ENCODE measurements around the gene ATOSB.
A peak's percentile ranks its signal among the peaks of the same experiment; 100 is the strongest.

The ATOSB gene, protein sequence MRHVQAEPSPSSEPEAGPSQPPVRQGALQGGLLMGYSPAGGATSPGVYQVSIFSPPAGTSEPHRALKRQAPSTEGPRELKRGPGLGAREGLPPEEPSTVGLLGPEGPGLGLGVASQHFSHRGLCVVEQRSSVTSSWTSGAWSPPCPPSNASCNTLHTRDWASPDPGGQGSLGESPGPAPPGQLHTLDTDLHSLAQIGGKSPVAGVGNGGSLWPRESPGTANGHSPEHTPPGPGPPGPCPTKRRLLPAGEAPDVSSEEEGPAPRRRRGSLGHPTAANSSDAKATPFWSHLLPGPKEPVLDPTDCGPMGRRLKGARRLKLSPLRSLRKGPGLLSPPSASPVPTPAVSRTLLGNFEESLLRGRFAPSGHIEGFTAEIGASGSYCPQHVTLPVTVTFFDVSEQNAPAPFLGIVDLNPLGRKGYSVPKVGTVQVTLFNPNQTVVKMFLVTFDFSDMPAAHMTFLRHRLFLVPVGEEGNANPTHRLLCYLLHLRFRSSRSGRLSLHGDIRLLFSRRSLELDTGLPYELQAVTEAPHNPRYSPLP

DNA sequence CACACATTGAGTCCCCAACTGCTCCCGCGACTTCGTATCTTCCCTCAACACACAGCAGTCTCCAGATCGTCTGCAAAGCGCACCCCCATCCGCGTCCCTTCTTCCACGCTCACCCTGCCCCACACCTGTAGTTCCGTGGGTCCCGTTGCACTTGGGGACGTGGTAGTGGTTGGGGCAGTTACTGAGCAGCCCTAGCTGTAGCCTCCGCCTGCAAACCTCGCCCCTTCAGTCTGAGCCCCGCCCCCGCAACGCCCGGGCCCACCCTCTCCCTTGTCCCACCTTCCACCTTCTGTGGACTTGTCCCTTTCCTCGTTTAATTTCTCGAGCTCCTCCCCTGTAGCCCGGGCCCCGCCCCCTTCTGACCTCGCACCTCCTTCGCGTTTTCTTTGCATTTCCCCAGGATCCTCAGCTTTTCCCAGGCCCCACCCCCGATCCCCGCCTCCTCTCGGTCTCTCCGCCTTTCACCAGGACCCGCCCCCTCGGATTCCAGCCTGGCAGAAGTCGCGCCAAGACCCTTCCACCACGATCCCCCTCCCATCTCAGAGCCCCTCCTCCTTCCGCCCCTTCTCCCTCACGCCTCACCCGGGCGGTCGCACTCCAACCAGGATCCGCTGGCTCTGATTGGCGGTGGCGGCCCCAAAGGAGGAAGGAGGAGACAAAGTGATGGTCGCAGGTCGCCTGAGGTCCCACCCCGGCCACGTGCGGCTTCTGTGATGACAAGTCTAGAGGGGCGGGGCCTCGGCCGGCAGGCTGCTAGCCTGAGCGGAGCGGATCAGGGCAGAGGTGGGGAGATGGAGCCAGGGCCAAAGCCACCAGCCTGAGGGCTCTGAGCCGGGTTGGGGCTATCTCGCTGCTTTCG is at the start of gene ATOSB:
ATOSB (minus strand) TSS at position 183 of the 859 bp plus-strand sequence. CDS start 7,588 bp downstream, outside the sequence.
- TF ChIP-seq, protein P1, sequence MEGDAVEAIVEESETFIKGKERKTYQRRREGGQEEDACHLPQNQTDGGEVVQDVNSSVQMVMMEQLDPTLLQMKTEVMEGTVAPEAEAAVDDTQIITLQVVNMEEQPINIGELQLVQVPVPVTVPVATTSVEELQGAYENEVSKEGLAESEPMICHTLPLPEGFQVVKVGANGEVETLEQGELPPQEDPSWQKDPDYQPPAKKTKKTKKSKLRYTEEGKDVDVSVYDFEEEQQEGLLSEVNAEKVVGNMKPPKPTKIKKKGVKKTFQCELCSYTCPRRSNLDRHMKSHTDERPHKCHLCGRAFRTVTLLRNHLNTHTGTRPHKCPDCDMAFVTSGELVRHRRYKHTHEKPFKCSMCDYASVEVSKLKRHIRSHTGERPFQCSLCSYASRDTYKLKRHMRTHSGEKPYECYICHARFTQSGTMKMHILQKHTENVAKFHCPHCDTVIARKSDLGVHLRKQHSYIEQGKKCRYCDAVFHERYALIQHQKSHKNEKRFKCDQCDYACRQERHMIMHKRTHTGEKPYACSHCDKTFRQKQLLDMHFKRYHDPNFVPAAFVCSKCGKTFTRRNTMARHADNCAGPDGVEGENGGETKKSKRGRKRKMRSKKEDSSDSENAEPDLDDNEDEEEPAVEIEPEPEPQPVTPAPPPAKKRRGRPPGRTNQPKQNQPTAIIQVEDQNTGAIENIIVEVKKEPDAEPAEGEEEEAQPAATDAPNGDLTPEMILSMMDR (IDR thresholded peaks at IDR 0.05; ENCODE audit: control insufficient read depth, extremely low read depth, insufficient read depth), result no peak
- peak; percentile 93 for DNase-seq (ENCODE audit: low read depth)
- H3K4me3 ChIP-seq (ENCODE audit: low read depth, low read length), result peak within 1 kb of the TSS; percentile 87

DNA sequence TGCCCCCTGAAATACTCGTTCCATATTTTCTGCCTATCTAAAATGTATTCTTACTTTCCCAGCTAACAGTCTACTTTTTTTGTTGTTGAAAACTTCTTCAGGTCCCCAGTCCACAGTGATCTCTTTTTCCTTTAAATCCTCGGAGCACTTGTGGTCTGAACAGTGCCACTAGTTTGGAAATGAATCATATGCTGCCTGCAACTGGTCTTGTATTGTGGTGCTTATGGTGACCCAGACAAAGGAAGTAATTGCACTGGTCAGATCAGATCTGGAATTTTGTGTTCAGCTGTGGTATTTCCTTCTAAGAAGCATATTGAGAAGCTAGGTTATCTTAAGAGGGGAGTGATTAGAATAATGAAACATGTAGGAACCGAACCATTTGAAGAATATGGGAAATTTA is 49.0 kb upstream of the ATOSB start:
- DNase-seq (ENCODE audit: low read depth), result no peak
- TF ChIP-seq, protein P1 (IDR thresholded peaks at IDR 0.05; ENCODE audit: control insufficient read depth, extremely low read depth, insufficient read depth), result no peak
- H3K4me3 ChIP-seq (ENCODE audit: low read depth, low read length), result no peak overlapping the region

DNA sequence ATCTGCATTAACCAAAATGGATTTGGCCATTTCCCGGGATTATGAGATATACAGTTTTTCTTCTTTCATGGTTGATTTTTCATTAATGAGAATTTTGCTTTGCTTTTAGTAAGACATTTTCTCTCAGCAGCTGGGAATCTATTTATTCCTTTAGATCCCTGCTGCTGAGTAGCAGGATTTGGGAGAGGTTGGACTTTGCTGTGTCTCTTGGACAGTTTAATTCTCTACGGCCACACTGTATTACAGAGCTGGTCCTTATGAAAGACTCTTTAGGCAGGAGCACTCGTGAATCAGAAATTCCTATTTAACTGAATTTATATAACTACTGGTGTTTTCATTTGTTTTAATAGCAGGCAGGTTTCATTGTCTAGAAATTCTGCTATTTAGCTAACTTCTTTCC is 47.8 kb upstream of the ATOSB start:
- peak overlapping the region; percentile 69 for H3K4me3 ChIP-seq (ENCODE audit: low read depth, low read length)
- no peak for DNase-seq (ENCODE audit: low read depth)

DNA sequence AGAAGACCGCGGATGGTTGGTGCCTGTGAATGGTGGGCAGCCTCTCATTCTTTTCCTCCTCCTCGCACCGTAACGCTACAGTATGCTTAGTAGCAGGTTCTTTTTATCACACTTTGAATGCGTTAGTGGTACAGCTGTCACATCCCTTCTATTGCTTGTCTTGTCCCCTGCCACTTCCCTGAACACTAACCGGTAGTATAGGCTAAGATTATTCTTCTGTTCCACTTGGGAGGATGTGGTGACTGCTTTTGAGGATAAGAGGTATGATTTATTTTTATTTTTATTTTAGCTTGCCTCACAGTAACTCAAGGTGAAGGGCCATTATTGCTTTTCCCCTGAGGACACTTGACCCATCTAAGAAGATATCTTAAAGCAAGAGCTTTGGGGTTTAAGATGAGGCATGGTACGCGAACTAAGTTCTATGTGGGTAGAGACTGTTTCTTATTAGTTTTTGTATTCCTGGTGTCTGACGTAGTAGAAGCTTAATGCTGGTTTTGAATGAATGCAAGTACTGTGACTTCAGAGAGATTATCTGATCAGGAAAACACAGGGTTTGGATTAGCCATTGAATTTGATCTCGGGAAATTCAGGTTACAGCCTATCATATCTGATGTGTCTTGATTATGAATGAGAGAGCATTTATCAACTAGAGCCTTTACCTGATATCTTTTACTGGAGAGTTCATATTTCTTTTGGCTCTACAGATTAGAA is 47.1 kb upstream of the ATOSB start:
- peak overlapping the region; percentile 69 for H3K4me3 ChIP-seq (ENCODE audit: low read depth, low read length)
- TF ChIP-seq, protein P1 (IDR thresholded peaks at IDR 0.05; ENCODE audit: control insufficient read depth, extremely low read depth, insufficient read depth), result no peak
- DNase-seq (ENCODE audit: low read depth), result no peak

More for the DNA sequence above, 47.8 kb upstream of the ATOSB start:
- TF ChIP-seq, protein P1 (IDR thresholded peaks at IDR 0.05; ENCODE audit: control insufficient read depth, extremely low read depth, insufficient read depth), result no peak

DNA sequence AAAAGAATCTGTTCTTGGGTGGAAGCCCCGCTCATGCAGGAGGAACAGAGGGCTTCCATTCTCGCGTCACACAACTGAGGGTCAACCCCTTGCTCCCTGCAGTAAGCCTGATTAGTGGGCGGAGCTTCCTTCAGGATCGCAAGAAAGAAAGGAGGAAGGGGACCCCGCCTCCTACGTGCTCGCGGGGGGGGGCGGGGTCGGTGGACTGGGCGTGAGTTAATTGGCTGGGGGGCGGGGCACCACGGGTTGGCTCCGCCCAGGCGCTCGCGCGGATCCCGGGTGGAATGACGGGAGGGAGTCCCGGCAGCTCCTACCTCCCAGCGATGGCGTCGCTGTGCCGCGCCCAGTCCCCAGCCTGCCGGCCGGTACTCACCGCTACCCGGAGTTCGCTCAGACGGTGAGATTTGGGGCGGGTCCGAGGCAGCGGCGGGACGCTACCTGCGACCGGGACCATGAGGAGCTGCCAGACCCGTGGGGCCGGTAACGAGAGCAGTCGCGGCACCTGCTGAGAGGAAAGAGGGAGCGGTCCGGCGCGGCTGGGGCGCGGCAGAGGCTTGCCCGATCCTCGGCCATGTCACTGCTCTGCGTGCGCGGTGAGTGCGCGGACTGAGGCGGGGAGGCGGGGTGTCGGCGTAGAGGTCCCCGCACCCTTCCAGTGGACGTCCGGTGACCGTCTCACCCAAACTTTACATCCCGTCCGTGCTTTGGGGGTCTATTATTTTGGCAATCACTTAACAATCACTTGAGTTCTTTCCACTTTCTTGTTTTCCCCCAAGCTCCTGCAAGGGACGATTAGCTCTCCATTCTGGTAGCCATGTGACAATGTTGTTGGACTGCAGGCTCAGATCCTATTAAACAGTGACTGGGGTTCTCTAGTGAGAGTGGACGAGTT is 46.3 kb upstream of the ATOSB start, which contains the start of gene UNC13B:
UNC13B (plus strand) TSS at position 297 of the 892 bp plus-strand sequence; CDS start at position 572, 275 bp downstream.
- TF ChIP-seq, protein P1 (IDR thresholded peaks at IDR 0.05; ENCODE audit: control insufficient read depth, extremely low read depth, insufficient read depth), result peak; percentile 31; the same call in 1 of the 2 replicates
- DNase-seq (ENCODE audit: low read depth), result peak; percentile 78
- peak within 1 kb of the TSS; percentile 69 for H3K4me3 ChIP-seq (ENCODE audit: low read depth, low read length)

Data from LNCaP clone FGC (cell line).